ENCODE results near the gene MMD2.

DNA sequence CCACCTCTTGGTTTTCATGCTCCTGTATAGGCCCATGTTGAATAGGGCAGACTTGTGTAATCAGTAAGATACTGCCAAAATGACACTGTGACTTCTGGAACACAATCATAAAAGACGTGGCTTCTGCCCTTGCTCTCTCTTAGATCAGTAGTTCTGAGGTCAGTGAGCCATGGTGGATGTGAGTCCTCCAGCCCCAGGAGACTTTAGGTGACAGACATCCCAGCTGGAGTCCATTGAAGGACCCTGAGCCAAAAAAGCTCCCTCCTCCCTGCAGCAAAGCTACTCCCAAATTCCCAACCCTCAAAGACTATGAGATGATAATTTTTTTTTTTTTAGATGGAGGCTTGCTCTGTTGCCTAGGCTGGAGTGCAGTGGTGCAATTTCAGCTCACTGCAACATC, 72.3 kb downstream of the MMD2 start:
- TF ChIP-seq CTCF (IDR thresholded peaks at IDR 0.05) (no peak), POLR2A (IDR thresholded peaks at IDR 0.05) (no peak)
